ENCODE data around the gene LTB.

LTB gene

GRCh38 chr6:31582230-31582643 lies at the start of gene LTB:
TSS of gene LTB (minus strand) at chr6:31582424. CDS start at chr6:31582417, 7 bp downstream.
- peak; percentile 83 for DNase-seq

- no peak for DNase-seq
These were observed 49.6 kb upstream of the LTB start for GRCh38 chr6:31631681-31632278.

- no peak for DNase-seq
These were observed 49.0 kb upstream of the LTB start for GRCh38 chr6:31631209-31631608.

- DNase-seq, result no peak
These were observed 48.1 kb upstream of the LTB start for GRCh38 chr6:31630177-31630934.

- DNase-seq, result no peak
These were observed 46.8 kb upstream of the LTB start for GRCh38 chr6:31629014-31629413.

GRCh38 chr6:31627690-31628287 lies 45.6 kb upstream of the LTB start:
- no peak for DNase-seq

- DNase-seq, result no peak
These were observed 44.7 kb upstream of the LTB start for GRCh38 chr6:31626952-31627351.

- no peak for DNase-seq
These were observed 41.8 kb upstream of the LTB start for GRCh38 chr6:31624070-31624469.

- no peak for DNase-seq
These were observed 40.5 kb upstream of the LTB start for GRCh38 chr6:31622684-31623091.

- no peak for DNase-seq
These were observed 39.8 kb upstream of the LTB start for GRCh38 chr6:31621991-31622390.

GRCh38 chr6:31621320-31621939 lies 39.2 kb upstream of the LTB start:
- no peak for DNase-seq

GRCh38 chr6:31620586-31621319 lies 38.5 kb upstream of the LTB start, which contains the start of gene PRRC2A:
TSS of gene PRRC2A (plus strand) at chr6:31620715. CDS start at chr6:31622790, 2,075 bp downstream.
- peak; percentile 80 for DNase-seq

GRCh38 chr6:31619805-31620585 lies 37.8 kb upstream of the LTB start:
- peak; percentile 98 for DNase-seq

GRCh38 chr6:31617010-31617409 lies 34.8 kb upstream of the LTB start:
- DNase-seq, result no peak

GRCh38 chr6:31615748-31616147 lies 33.5 kb upstream of the LTB start:
- peak; percentile 64 for DNase-seq

- DNase-seq, result no peak
These were observed 32.7 kb upstream of the LTB start, which contains the start of gene AIF1 for GRCh38 chr6:31614684-31615578. TSS of gene AIF1 (plus strand) at chr6:31615234. CDS start at chr6:31615330, 96 bp downstream.

GRCh38 chr6:31614075-31614619 lies 31.9 kb upstream of the LTB start:
- DNase-seq, result no peak

- DNase-seq, result no peak
These were observed 28.7 kb upstream of the LTB start for GRCh38 chr6:31610968-31611367.

GRCh38 chr6:31609519-31610406 lies 27.5 kb upstream of the LTB start:
- no peak for DNase-seq
